GM18520 (cell line): Measurements from ENCODE around the gene CAMKK1.
"Not testable (repeated sequence)": the region's sequence is repeated elsewhere in the genome, so short reads cannot be mapped to it uniquely, and the experiment has no call there.

ENCODE experiments used
- ATAC-seq: cut with Tn5 transposase; IDR thresholded peaks from one replicate; pipeline ENCODE4 v1.9.1; 2021; ENCODE audit not compliant: unreplicated experiment

The CAMKK1 gene

GRCh38 chr17:3880983-3881382 lies 11.9 kb downstream of the CAMKK1 start:
- no peak for ATAC-seq

GRCh38 chr17:3879591-3880417 lies 13.0 kb downstream of the CAMKK1 start:
- ATAC-seq, result no peak

GRCh38 chr17:3879186-3879585 lies 13.7 kb downstream of the CAMKK1 start:
- ATAC-seq, result no peak

GRCh38 chr17:3877220-3877619 lies 15.6 kb downstream of the CAMKK1 start:
- no peak for ATAC-seq

- ATAC-seq, result no peak
Measured at GRCh38 chr17:3875317-3875716, 17.5 kb downstream of the CAMKK1 start.

- no peak for ATAC-seq
Measured at GRCh38 chr17:3873862-3874261, 19.0 kb downstream of the CAMKK1 start.

GRCh38 chr17:3870871-3871306 lies 22.0 kb downstream of the CAMKK1 start:
- no peak for ATAC-seq

GRCh38 chr17:3867606-3868005 lies 25.2 kb downstream of the CAMKK1 start:
- ATAC-seq, result no peak

- ATAC-seq, result no peak
Measured at GRCh38 chr17:3867106-3867505, 25.7 kb downstream of the CAMKK1 start.

GRCh38 chr17:3866276-3866675 lies 26.6 kb downstream of the CAMKK1 start:
- ATAC-seq, result no peak

- no peak for ATAC-seq
Measured at GRCh38 chr17:3865176-3865575, 27.7 kb downstream of the CAMKK1 start.

GRCh38 chr17:3864534-3864933 lies 28.3 kb downstream of the CAMKK1 start:
- no peak for ATAC-seq

- ATAC-seq, result no peak
Measured at GRCh38 chr17:3861761-3862681, 30.8 kb downstream of the CAMKK1 start.

GRCh38 chr17:3860939-3861700 lies 31.7 kb downstream of the CAMKK1 start:
- no peak for ATAC-seq

- ATAC-seq, result no peak
Measured at GRCh38 chr17:3859940-3860339, 32.9 kb downstream of the CAMKK1 start.

- no peak for ATAC-seq
Measured at GRCh38 chr17:3857261-3858105, 35.4 kb downstream of the CAMKK1 start.

- not testable (repeated sequence) for ATAC-seq
Measured at GRCh38 chr17:3854204-3854603, 38.6 kb downstream of the CAMKK1 start.

GRCh38 chr17:3852561-3852960 lies 40.3 kb downstream of the CAMKK1 start:
- ATAC-seq, result no peak

- no peak for ATAC-seq
Measured at GRCh38 chr17:3851461-3852100, 41.3 kb downstream of the CAMKK1 start.
